Cardiac muscle cell (in vitro differentiated cells and primary cell): ENCODE results near the gene C6orf89. TPM values are rescaled to one million over a fixed set of nuclear protein-coding genes. Genes with fewer than 3 reads are reported as not detected.

Experiments used
- DNase-seq, 2 donors: peaks; one replicate each; pipeline versions ENCODE4 v3.0.0 to v3.0.0-alpha.2; 2010 to 2017; ENCODE audit warnings: low read depth in 1 of 2, low spot score in 1 of 2
- H3K27ac ChIP-seq: fragments of 200-600 bp; sonication (generic); 2 replicates; pipeline ENCODE4 v1.5.1; 2016
- H3K27me3 ChIP-seq: fragments of 200-600 bp; sonication (generic); 2 replicates; pipeline ENCODE4 v1.6.0; 2016; ENCODE audit warnings: control low read depth
- H3K36me3 ChIP-seq: fragments of 200-600 bp; sonication (generic); 2 replicates; pipeline ENCODE4 v1.5.1; 2016; ENCODE audit warnings: control low read depth
- H3K4me1 ChIP-seq: fragments of 200-600 bp; sonication (generic); 2 replicates; pipeline ENCODE4 v1.8.1; 2017; ENCODE audit warnings: low read depth, mild to moderate bottlenecking, mixed run types
- H3K4me3 ChIP-seq: fragments of 200-600 bp; sonication (generic); 2 replicates; pipeline ENCODE4 v1.5.1; 2016; ENCODE audit warnings: mild to moderate bottlenecking
- H3K9me3 ChIP-seq: fragments of 200-600 bp; sonication (generic); 2 replicates; pipeline ENCODE4 v1.5.1; 2017; ENCODE audit warnings: low read depth, mild to moderate bottlenecking, control low read depth
- CTCF ChIP-seq: IDR thresholded peaks from 2 replicates; pipeline ENCODE4 v1.5.1; 2012; ENCODE audit warnings: low read depth, mild to moderate bottlenecking, low read length
- polyA plus RNA-seq: library from polyadenylated mRNA; unstranded; fragments of >200 nt; fragmentation: Nextera tagmentation; extraction: Ambion mirVana; gene quantifications from 2 replicates; pipeline ENCODE4 v1.2.1, GENCODE V29; 2016
- total RNA-seq: library from RNA; depleted of rRNA; stranded (reverse); fragments of >200 nt; gene quantifications from 2 replicates; pipeline ENCODE4 v1.2.3, GENCODE V29; 2016

C6orf89 gene
- total and polyA plus RNA-seq, 2 experiments from 2014 or later = 27.6 to 28.6 TPM

GRCh38 chr6:36961441-36962435 is 76.0 kb downstream of the C6orf89 start:
- H3K27ac ChIP-seq = no peak overlapping the region
- peaks cover 16% of the 10 kb centered on the region for H3K4me1 ChIP-seq
- H3K27me3 ChIP-seq = no peaks in the 10 kb centered on the region
- TF ChIP-seq CTCF = no peak
- no peaks in the 10 kb centered on the region for H3K36me3 ChIP-seq
- no peaks in the 10 kb centered on the region for H3K9me3 ChIP-seq
- no peak overlapping the region for H3K4me3 ChIP-seq
- no peak for DNase-seq

- peaks cover 16% of the 10 kb centered on the region for H3K4me1 ChIP-seq
- H3K4me3 ChIP-seq = no peak overlapping the region
- no peaks in the 10 kb centered on the region for H3K9me3 ChIP-seq
- peak in 1 of 2 donors; percentile 71 for DNase-seq
- no peaks in the 10 kb centered on the region for H3K27me3 ChIP-seq
- no peak for TF ChIP-seq CTCF
- H3K36me3 ChIP-seq = peaks cover 6% of the 10 kb centered on the region
- H3K27ac ChIP-seq = no peak overlapping the region
These were observed 77.1 kb downstream of the C6orf89 start for GRCh38 chr6:36962874-36963273.

- no peak for TF ChIP-seq CTCF
- no peak overlapping the region for H3K4me3 ChIP-seq
- peaks cover 16% of the 10 kb centered on the region for H3K4me1 ChIP-seq
- no peaks in the 10 kb centered on the region for H3K9me3 ChIP-seq
- no peak overlapping the region for H3K27ac ChIP-seq
- peak in 1 of 2 donors; percentile 35 for DNase-seq
- peaks cover 14% of the 10 kb centered on the region for H3K36me3 ChIP-seq
- H3K27me3 ChIP-seq = no peaks in the 10 kb centered on the region
These were observed 77.9 kb downstream of the C6orf89 start for GRCh38 chr6:36963451-36964290.

DNA sequence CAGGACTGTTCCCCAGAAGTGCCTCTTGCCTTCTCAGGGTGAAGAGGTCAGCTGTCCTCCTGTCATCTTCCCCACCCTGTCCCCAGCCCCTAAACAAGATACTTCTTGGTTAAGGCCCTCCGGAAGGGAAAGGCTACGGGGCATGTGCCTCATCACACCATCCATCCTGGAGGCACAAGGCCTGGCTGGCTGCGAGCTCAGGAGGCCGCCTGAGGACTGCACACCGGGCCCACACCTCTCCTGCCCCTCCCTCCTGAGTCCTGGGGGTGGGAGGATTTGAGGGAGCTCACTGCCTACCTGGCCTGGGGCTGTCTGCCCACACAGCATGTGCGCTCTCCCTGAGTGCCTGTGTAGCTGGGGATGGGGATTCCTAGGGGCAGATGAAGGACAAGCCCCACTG is 78.6 kb downstream of the C6orf89 start:
- peaks cover 16% of the 10 kb centered on the region for H3K4me1 ChIP-seq
- no peak for DNase-seq
- no peak overlapping the region for H3K4me3 ChIP-seq
- H3K36me3 ChIP-seq = peaks cover 19% of the 10 kb centered on the region
- no peak for TF ChIP-seq CTCF
- no peak overlapping the region for H3K27ac ChIP-seq
- H3K27me3 ChIP-seq = no peaks in the 10 kb centered on the region
- H3K9me3 ChIP-seq = no peaks in the 10 kb centered on the region

DNA sequence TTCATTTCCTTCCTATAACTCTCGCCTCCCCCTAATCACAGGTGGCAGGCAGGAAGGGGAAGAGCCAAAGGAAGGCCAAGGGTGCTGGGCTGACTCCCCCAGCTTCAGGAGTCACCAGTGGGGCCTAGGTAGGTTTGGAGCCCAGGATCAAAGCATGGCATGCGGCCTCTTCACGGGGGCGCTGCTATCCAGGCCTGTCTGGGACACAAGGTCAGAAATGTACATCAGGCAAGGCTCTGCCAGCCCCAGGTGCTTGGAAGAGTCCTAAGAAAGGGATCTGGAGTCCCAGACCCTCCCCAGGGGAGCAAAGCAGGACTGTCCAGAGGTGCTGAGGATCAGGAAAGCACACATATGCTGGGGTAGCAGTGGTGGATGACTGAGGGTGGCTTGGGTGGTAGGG is 79.2 kb downstream of the C6orf89 start:
- no peak overlapping the region for H3K27ac ChIP-seq
- DNase-seq = no peak
- H3K27me3 ChIP-seq = no peaks in the 10 kb centered on the region
- no peak overlapping the region for H3K4me3 ChIP-seq
- no peaks in the 10 kb centered on the region for H3K9me3 ChIP-seq
- TF ChIP-seq CTCF = no peak
- H3K36me3 ChIP-seq = peaks cover 24% of the 10 kb centered on the region
- H3K4me1 ChIP-seq = peaks cover 13% of the 10 kb centered on the region
